RKO (cell line): Measurements from ENCODE around the gene CCNH.

ENCODE experiments used
- DNase-seq: peaks from one replicate; pipeline ENCODE4 v3.0.0-alpha.2; 2016; ENCODE audit warnings: low spot score

Gene CCNH

DNA sequence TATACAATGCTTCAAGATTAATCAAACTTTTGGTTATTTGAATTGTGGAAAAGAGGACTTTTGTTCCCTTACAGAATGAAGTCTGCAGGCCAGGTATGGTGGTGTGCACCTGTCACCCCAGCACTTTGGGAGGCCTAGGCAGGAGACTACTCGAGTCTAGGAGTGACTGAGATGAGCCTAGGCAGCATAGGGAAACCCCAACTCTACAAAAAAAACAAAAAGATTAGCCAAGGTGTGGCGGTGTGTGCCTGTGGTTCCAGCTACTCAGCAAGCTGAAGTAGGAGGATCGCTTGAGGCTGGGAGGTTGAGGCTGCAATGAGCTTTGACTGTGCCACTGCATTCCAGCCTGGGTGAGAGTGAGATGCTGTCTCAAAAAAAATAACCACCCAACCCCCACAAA is 9.3 kb downstream of the CCNH start:
- DNase-seq = no peak

DNA sequence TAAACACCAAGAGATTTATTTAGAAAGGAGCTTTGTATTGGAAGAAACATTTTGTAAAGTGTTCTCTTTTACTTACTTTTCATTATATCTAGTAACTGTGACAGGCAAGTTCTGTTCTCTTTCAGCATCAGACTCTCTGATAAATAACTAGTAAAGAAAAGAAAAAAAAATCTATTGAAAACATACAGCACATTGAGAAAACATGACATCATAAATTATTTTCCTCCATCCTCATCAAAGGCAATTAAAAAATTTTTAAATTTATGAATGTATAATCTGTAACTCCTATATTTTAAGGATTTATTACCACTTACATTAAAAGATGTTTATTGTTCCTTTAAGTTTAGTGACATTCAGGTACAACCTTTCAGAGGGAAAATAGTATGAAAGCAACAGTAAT is 11.1 kb downstream of the CCNH start:
- DNase-seq = no peak

DNA sequence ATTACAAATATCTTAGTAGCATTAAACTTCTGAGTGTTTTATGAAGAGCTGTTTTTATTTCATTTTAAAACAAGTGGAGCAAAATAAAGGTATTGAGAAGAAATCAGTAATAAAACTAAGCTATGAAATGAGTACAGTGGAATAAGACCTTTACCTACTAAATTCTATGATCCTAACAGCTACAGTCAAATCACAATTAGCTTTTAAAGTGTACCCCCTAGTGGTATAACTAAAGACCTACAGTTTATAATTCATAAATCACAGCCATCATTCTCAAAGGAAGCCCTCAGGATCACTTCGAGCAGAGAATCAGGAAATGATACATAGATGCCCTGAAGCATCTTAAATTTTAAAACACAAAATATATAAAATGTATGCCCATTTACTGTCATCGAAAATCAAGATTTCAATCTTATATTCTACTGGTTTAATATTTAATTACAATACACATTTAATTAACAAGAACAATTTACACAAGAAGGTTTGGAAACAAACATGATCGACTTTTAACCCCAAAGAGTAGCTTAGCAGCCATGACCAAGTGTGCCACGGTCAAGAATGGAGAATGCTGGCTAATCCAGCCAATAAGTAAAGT is 12.3 kb downstream of the CCNH start:
- peak; percentile 79 for DNase-seq

DNA sequence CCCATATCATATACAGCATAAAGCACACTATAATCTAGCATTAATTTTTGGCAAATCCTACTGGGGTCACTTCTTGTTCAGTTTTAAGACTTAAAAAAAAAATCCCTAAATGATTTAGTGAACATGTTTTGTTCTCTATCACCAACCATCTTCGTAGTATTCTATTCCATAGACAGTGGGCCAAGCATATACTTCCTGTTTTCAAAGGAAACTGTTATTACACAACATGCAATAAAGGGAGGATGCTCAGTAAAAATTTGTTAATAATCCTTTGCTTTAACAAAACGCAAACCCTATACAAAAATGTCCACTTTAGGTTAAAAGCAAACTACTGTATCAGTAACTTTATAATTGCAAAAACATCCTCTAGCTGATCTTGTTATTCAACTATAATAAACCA is 13.0 kb downstream of the CCNH start:
- DNase-seq = no peak

DNA sequence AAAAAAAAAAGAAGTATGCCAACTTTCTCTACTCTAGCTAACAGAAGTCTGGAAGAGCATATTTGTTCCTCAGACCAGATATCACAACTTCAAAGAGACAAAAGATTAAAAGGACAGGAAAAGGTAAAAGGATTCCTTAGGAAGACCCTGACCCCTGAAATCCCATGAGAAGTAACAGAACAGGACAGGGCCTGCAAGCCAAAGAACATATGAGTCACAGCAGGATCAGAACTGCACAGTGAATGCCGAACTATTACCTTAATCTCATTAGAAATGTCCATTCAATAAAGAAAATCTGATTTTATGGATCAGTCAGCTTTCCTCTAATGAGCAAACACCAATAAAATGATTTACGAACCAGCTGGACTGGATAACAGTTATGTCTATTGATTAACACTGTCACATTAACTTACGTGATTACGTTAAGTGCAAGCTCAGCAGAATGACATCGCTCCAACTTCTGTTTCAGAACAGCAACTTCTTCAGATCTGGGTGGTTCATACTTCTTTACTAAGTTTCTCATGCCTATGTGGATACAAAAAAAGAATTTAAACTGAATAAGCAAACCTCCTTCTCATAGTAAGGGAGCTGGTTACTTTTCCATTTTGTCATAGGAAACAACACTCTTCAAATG is 13.6 kb downstream of the CCNH start:
- no peak for DNase-seq

DNA sequence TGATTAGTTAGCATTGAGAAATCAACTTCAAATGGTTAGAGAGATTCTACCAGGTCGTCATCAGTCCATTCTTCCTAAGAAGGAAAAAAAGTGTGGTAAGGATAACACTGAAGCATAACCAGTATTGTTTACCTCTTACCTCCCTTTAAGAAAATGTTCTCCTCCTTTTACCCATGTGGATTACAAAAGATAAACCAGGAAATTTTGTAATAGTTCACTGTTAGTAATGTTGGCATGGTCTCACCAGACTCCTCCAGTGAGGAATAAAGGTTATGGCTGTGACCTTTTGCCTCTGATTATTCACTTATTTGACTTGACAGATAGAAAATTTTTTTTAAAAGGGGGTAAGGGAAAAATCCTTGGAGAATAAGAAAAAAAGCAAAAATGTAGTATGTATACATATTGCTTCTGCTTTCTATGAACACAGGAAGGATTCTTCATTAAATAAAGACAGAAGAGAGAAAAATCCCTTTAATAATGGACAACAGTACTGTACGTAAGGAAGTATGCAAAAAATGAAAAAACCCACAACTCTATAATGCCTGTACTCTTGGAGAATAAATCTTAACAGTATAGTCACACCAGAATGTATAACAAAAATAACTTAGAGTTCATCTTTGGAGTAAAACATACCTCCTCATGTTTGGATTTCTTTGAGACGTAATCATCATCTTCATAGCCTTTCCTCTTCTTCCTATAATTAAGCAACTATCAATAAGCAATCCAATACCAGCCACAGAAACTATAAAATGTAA is 18.1 kb downstream of the CCNH start:
- no peak for DNase-seq

DNA sequence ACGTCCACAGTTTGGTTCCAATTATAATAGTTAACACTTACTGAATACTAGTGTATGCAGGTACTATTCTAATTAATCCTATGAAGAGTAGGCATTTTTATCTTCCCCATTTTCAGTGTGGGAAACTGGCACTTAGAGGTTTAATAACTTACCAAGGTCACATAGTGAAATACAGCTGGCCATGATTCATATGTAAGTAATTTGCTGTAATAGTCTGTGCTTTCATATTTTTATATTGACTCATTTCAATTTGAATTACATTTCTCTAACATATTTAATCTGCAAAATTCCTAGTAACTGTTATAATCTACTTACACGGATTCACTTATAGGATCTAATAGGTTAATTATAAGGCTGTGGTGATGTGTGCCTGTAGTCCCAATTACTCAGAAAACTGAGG is 19.4 kb downstream of the CCNH start:
- DNase-seq = peak; percentile 77

DNA sequence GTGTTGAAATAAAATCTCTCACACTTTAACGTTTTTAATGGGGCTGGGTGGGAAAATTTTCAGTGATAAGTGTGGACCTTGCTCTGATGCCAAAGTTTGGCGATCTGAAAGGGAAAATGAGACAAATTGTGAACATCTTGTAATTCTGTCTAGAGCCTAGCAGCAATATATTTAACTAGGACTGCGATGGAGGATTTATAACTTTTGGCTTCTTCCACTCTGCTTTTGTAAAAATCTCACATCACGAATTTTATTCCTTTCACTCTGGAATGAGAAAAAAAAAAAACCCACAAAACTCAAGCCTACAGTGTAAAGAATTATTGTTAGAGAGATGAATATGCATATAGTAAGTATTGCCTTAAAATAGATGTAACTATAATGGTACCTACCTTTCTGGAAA is 19.9 kb downstream of the CCNH start:
- no peak for DNase-seq

DNA sequence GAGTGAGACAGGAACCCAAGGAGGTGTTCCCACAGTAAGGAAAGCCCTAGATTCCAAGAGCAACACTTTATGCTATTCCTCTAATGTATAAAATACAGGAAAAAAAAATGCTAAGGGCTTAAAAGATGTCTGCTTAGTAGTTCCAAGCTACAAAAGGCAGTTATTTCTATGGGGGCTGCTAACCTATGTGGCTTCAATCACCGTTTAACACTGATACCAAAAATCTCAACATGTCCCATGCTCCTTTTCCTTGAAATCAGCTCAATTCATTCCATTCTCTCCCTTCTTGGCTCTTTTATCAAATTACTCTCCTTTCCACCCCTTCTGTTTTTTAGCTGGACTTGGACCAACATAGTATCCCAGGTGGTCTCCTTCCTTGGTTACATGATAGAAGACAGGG is 20.6 kb downstream of the CCNH start:
- no peak for DNase-seq

DNA sequence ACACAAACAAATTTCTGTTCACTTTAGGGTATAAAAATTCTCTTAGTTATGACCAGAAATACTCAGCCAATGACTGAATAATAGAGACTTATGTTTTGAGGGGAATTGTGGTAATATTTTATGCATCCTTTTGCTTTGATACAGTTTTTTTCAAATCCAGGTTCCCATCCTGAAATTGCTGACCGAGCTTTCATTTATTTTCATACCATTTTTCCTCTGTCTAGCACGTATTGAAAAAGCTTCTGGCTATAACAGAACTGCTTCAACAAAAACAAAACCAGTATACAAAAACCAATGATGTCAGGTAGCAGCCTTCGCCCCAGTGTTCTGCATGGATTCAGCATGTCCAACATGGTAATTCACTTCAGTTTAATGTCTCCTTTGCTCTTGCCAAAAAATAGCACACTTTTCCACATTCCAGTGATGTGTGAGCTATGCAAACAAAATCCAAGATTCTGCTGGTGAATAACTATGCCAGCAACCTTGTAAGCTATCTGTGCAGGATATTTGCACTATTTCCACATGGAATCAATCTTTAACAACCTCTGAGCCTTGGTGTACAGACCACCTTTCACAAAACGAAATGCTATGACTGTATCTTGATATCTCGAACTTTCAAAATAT is 22.0 kb downstream of the CCNH start:
- no peak for DNase-seq

DNA sequence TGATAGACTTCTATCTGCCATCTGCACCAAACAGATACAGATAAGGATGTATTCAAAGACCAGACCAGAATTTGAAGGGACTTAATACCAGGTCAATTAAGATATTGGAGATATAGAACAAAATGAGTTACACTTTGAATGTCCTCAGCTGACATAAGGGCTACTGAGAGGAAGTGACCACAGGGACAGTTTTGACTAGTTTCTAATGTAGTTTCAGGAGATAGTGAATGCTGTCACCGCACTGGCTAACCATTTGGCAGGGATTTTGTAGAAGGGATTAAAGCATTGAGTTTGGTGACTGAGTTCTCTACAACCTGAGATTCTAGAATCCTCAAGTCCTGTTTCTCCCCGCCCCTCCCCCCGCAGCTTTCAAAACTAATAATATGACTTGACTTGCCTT is 22.7 kb downstream of the CCNH start:
- DNase-seq = no peak

DNA sequence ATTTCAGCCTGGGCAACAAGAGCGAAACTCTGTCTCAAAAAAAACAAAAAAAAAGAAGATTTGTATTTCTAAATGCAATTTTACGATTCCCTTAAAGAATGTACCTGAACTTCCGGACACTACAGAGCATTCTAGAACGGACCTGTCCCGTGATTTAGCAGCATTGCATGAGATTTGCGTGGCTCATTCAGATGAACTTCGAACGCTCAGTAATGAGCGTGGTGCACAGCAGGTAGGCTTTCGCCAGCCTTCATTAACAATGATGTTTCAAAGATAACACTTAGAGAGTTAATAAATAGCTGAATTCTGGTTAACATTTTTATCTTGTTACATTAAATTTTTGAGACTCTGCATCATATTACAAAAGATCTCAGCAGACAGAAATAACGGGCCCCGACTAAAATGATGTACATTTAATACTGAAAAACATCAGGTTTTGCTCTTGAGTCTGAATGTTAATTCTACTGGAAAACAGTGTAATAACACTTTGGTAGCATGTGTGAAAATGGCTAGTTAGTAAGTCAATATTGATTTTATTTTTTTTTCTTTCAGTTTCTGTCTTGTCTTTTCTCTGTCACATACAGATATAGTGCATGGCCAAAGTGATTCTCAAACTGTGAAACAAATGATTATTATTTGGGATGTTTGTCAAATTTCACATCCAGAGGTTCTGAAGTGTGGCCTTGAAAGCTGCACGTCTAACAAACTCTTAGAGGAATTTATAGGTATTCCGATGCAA is 23.3 kb downstream of the CCNH start:
- no peak for DNase-seq

DNA sequence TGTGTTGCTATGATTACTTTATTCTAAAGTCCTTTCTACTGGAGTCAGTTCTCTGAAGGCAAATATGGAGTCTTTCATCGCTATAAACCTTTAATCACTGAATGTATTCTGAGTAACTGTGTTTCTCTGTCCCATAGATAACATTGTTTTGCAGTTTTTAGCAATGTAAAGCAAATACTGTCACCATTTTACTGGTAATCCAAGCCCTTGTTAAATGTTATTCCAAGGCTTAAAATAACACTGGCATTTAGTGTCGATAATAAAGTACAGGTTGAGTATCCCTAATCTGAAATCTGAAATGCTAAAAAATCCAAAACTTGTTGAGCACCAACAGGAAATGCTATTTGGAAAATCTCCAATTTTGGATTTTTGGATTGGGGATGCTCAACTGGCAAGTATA is 24.6 kb downstream of the CCNH start:
- no peak for DNase-seq

DNA sequence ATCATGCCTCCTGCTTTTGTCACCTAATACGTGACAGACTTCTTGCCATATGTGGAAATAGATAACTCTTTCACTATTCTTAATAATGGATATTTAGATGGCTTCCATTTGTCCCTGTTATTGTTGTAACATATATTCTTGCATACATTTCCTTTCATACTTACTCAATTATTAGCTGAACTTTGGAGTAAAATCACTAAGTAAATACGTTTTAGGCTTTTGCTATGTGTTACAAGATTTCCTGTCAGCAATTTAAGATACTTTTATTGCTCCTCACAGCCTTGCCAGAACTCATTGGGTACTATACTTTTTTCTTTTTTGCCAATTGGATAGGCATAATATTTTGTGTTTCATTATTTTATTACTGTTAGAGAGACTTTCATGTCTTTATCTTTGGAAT is 26.9 kb downstream of the CCNH start:
- no peak for DNase-seq

DNA sequence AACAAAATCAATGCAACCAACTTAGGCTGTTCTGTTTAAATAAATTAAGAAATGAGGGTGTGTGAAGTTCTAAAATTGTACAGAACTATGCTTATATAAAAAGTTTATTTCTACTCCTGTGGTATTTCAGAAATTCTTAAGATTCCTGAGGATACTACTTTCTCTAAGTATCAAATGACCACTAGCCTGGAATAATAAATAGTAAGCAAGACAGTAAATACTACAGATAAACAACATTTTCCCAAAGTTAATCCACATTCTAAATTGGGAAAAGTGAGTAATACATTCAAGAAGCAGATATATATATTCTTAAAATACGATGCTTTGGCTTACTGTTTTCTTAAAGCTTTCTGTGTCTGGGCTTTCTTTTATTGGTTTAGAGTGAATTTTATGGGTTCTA is 29.5 kb downstream of the CCNH start:
- no peak for DNase-seq

DNA sequence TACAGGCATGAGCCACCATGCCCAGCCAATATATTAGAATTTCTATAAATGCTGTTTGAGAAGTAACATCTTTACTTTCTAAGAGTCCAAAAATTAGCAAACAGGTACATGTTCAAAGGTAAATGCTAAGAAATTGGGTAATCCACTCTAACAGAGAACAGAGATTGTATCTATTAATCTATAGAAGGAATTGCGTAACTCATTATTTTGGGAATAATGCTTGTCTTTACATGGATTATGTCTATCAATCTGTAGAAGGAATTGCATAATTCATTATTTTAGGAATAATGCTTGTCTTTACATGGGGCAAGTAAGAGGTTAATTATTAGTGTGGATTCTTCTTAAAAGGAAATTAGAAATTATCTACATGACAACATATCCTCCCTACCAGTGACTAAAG is 30.5 kb downstream of the CCNH start:
- DNase-seq = no peak

DNA sequence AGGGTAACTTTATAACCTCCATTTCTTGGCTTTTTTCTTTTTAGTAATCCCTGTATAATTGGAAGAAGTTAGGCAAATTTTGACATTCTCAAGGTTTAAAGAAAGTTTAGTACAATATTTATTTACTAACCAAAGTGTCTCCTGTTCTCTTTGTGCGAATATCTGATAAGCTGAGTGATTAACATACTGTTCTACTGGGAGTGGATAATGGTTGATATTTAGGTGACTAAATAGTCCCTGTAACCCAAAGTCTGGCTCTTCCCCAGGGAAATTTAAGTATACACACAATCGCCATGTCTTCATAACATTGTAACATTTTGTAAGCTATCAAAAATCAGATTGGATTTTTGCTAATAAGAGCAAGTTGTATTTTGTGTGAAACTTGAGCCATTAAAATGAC is 40.0 kb downstream of the CCNH start:
- no peak for DNase-seq

DNA sequence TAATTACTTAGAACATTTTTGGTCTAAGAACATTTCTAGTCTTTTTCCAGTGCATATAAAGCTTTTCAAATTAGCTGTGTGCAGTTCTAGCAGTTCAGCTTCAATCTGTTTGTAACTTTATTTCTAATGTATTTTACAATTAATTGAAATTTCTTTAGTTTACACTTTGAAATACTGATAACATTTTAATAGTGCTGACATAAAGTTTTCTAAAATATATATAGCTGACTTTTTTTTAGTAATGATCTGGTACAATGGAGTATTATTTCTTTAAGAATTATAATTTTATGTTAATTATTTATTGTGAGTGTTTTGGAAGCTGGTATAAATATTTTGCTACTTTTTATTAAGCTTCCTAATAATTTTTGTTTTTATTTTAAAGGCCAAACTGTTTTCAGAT is 43.3 kb downstream of the CCNH start:
- no peak for DNase-seq

DNA sequence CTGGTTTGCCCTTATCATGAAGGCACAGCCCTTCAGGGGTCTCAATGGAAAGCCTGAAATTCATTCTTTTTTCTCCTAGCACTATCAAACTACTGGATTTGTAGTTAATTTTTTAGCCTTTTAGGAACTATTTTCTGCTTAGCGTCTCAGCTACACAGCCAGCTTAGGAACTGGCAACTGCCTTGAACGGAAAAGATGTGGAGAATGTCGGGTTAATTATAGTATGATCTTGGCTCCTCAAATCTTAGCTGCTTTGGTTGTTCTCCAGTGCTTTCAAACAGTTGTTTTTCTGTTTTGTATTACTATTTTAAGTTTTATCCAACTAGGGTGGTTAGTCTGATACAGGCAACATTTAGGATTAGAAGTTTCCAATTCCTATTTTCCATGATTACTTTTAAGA is 44.1 kb downstream of the CCNH start:
- DNase-seq = no peak

DNA sequence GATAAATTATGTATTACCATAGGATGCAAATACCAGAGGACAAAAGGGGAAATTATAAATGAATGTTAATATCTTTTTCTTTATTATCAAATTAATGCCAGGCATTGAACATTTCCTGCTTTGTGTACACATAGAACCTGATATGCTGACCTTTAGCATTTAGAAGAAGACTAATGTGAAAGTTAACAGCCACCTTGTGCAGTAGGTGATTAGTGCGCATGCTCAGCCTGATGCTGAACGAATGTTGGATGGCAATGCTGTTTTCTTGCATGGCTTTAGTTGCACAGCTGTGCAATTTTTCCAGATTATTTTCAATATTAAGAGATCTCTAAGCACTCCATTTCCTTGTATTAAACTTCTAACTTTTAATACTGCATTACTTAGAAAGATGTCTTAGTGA is 45.5 kb downstream of the CCNH start:
- no peak for DNase-seq

DNA sequence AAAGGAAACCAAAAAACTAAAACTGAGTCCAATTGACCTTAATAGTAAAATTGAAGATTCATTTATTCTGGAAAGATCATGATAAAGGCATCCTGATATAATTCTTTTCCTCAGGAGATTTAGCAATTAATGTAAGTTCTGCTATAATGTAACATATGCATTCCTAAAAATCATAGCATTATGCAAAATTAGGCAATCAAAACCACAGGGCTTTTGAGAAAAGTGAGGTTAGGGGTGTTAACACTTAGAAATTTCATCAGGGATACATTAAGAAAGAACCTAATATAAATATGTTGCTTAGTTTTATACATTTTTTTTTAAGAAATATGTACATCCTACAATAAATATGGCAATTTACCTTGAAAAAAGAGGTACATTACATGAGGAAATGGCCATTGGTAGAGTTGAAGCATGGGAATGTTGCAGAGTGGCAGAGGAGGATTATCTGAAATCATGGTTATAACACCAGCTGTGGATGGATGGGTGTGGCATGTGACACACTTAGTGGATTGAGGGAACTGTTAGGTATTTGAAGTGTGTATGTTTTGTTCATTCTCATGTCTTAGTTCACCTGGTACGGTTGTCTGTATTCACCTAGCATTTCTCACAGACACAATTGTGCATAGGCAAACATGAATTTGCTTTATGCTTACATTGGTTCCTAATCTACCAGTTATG is 51.1 kb downstream of the CCNH start:
- DNase-seq = no peak

DNA sequence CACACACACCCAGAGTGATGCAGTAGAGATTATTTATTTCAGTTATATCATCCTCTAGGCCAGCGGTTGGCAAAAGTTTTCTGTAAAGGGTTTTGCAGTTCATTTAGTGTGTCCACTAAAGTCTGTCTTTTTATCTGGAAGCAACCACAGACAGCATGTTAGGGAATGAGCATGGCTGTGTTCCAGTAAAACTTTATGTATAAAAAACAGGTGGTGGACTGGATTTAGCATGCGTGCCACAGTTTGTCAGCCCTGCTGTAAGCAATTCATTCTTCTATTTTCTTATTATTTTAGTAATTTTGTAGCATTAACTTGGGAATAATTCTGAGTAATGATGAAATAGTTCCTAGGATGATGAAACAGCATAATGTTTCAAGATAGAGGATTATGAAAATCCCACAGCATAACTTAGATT is 51.7 kb downstream of the CCNH start:
- no peak for DNase-seq
